ENCODE results near the gene CLEC9A. TPM values are rescaled to one million over a fixed set of nuclear protein-coding genes. Genes with fewer than 3 reads are reported as not detected.
A peak's percentile ranks its signal among the peaks of the same experiment; 100 is the strongest.

Gene CLEC9A
- total and polyA plus RNA-seq, 10 donors: 0.28 to 3.7 (median 1.1) TPM; not detected in 1

- peaks cover 0 to 6% (median 0%) of the 10 kb centered on the region in 8 donors for H3K9me3 ChIP-seq
- DNase-seq: no peak
- peak overlapping the region in 1 of 8 donors; percentile 15 for H3K4me3 ChIP-seq
- intact Hi-C loops (cut with DNase I; ENCODE audit: low total_unique reads): no loop called here
- no peaks in the 10 kb centered on the region for H3K27me3 ChIP-seq (replicated peaks in 1 of 7)
- no peaks in the 10 kb centered on the region for H3K4me1 ChIP-seq
- no peak for TF ChIP-seq POLR2AphosphoS5 (IDR thresholded peaks at IDR 0.05)
- no peak for TF ChIP-seq CTCF (IDR thresholded peaks at IDR 0.05 in 8 of 11, conservative IDR thresholded peaks at IDR 0.05 in 3 of 11)
- TF ChIP-seq POLR2A (IDR thresholded peaks at IDR 0.05): no peak
- peak overlapping the region in 5 of 8 donors; percentile 3 to 58 (median 51) for H3K27ac ChIP-seq
- WGBS, 5 donors: 37 to 81% (median 47%) methylated on average over 4 of the region's 4 CpGs
- no peaks in the 10 kb centered on the region for H3K36me3 ChIP-seq
These were observed 2.8 kb upstream of the CLEC9A start for GRCh38 chr12:10027721-10028120.

- intact Hi-C loops (cut with DNase I; ENCODE audit: low total_unique reads): loop anchor here (5.0 kb wide), 1 partner anchor 106 kb away; no protein-coding TSS in a partner anchor
- Histone ChIP-seq H3K27ac (peak overlapping the region in 3 of 8 donors; percentile 10 to 47 (median 36)), H3K36me3 (no peaks in the 10 kb centered on the region), H3K27me3 (replicated peaks in 1 of 7) (peaks cover 0 to 4% (median 0%) of the 10 kb centered on the region in 7 donors), H3K4me3 (no peak overlapping the region), H3K4me1 (peaks cover 0 to 9% (median 0%) of the 10 kb centered on the region in 6 donors), H3K9me3 (peaks cover 0 to under 1% (median 0%) of the 10 kb centered on the region in 8 donors)
- no peak for DNase-seq
- WGBS, 5 donors: 45 to 61% (median 55%) methylated on average over 4 of the region's 4 CpGs
- TF ChIP-seq POLR2A (IDR thresholded peaks at IDR 0.05) (no peak), CTCF (IDR thresholded peaks at IDR 0.05 in 8 of 11, conservative IDR thresholded peaks at IDR 0.05 in 3 of 11) (no peak), POLR2AphosphoS5 (IDR thresholded peaks at IDR 0.05) (no peak)
These were observed 839 bp downstream of the CLEC9A start for GRCh38 chr12:10031321-10031720.

GRCh38 chr12:10031771-10032175 lies 1.3 kb downstream of the CLEC9A start:
- H3K9me3 ChIP-seq: no peaks in the 10 kb centered on the region
- WGBS, 5 donors: 64 to 82% (median 68%) methylated on average over 5 of the region's 5 CpGs
- peaks cover 0 to 9% (median 0%) of the 10 kb centered on the region in 6 donors for H3K4me1 ChIP-seq
- TF ChIP-seq POLR2A (IDR thresholded peaks at IDR 0.05): no peak
- no peak for TF ChIP-seq POLR2AphosphoS5 (IDR thresholded peaks at IDR 0.05)
- no peak for TF ChIP-seq CTCF (IDR thresholded peaks at IDR 0.05 in 8 of 11, conservative IDR thresholded peaks at IDR 0.05 in 3 of 11)
- no peak for DNase-seq
- H3K36me3 ChIP-seq: no peaks in the 10 kb centered on the region
- H3K4me3 ChIP-seq: no peak overlapping the region
- peaks cover 0 to 4% (median 0%) of the 10 kb centered on the region in 7 donors for H3K27me3 ChIP-seq (replicated peaks in 1 of 7)
- H3K27ac ChIP-seq: peak overlapping the region in 2 of 8 donors; percentile 36 to 47
- intact Hi-C loops (cut with DNase I; ENCODE audit: low total_unique reads): loop anchor here (5.0 kb wide), 1 partner anchor 106 kb away; no protein-coding TSS in a partner anchor

- intact Hi-C loops (cut with DNase I; ENCODE audit: low total_unique reads): loop anchor here (5.0 kb wide), 1 partner anchor 103 kb away; no protein-coding TSS in a partner anchor
- 79 to 90% (median 87%) methylated on average over 1 of the region's 1 CpG for WGBS, 5 donors
These were observed 3.5 kb downstream of the CLEC9A start for GRCh38 chr12:10033783-10034545.

More at GRCh38 chr12:10033783-10034545, 3.5 kb downstream of the CLEC9A start:
- no peaks in the 10 kb centered on the region for H3K9me3 ChIP-seq
- peak overlapping the region in 1 of 8 donors; percentile 7 for H3K27ac ChIP-seq
- no peak for DNase-seq
- H3K4me1 ChIP-seq: peaks cover 0 to 9% (median 0%) of the 10 kb centered on the region in 6 donors
- peaks cover 0 to 4% (median 0%) of the 10 kb centered on the region in 7 donors for H3K27me3 ChIP-seq (replicated peaks in 1 of 7)
- H3K4me3 ChIP-seq: no peak overlapping the region
- TF ChIP-seq POLR2AphosphoS5 (IDR thresholded peaks at IDR 0.05) (no peak), POLR2A (IDR thresholded peaks at IDR 0.05) (no peak), CTCF (IDR thresholded peaks at IDR 0.05 in 8 of 11, conservative IDR thresholded peaks at IDR 0.05 in 3 of 11) (peak in 8 of 11 experiments; percentile 24 to 65 (median 54))
- H3K36me3 ChIP-seq: no peaks in the 10 kb centered on the region
